PFSK-1 (cell line): ENCODE measurements around the gene TMEM97.

ENCODE experiments used
- FOXP2 ChIP-seq: optimal IDR thresholded peaks from 2 replicates; pipeline ENCODE3; 2011; ENCODE audit warnings: borderline replicate concordance, control low read depth, inconsistent platforms; ENCODE audit not compliant: insufficient read depth; ENCODE audit errors: extremely low read length, extremely low read depth
- POLR2AphosphoS5 ChIP-seq: IDR thresholded peaks from 2 replicates; pipeline ENCODE4 v1.6.1; 2012; ENCODE audit warnings: low read depth, mild to moderate bottlenecking, control low read depth, low read length, moderate library complexity
- SIN3A ChIP-seq: IDR thresholded peaks from 2 replicates; pipeline ENCODE4 v1.6.1; 2012; ENCODE audit warnings: mild to moderate bottlenecking, low read length, moderate library complexity, borderline replicate concordance; ENCODE audit not compliant: insufficient read depth
- TAF1 ChIP-seq: IDR thresholded peaks from 2 replicates; pipeline ENCODE4 v1.6.1; 2012; ENCODE audit warnings: low read length, control low read depth, borderline replicate concordance; ENCODE audit not compliant: insufficient read depth
- TF ChIP-seq, protein P1 (sequence below), 2 experiments: IDR thresholded peaks; 2 replicates each; pipeline versions ENCODE4 v1.6.1 to v1.8.0; 2011 to 2012; ENCODE audit warnings: low read depth in 2 of 2, low read length in 2 of 2, control low read depth in 1 of 2, inconsistent platforms in 1 of 2, mild to moderate bottlenecking in 1 of 2, moderate library complexity in 1 of 2; ENCODE audit not compliant: insufficient read depth in 1 of 2

DNA sequence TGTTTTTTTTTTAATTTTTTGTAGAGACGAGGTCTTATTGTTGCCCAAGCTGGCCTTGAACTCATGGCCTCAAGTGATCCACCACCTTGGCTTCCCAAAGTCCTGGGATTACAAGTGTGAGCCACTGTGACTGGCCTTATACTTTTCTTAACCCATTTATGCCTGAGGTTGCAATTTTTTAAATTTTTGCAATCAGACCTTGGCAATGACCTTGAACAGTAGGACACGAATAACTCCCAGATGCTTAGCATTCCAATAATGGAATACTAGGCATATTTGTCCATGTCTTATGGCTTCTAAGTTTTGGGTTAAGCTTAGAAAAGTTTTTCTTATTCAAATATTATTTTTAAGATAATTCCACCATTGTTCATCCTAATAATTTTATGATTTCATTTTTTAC is 28.3 kb upstream of the TMEM97 start:
- TF ChIP-seq TAF1 (no peak), POLR2AphosphoS5 (no peak), SIN3A (no peak), FOXP2 (no peak)
- TF ChIP-seq, protein P1, sequence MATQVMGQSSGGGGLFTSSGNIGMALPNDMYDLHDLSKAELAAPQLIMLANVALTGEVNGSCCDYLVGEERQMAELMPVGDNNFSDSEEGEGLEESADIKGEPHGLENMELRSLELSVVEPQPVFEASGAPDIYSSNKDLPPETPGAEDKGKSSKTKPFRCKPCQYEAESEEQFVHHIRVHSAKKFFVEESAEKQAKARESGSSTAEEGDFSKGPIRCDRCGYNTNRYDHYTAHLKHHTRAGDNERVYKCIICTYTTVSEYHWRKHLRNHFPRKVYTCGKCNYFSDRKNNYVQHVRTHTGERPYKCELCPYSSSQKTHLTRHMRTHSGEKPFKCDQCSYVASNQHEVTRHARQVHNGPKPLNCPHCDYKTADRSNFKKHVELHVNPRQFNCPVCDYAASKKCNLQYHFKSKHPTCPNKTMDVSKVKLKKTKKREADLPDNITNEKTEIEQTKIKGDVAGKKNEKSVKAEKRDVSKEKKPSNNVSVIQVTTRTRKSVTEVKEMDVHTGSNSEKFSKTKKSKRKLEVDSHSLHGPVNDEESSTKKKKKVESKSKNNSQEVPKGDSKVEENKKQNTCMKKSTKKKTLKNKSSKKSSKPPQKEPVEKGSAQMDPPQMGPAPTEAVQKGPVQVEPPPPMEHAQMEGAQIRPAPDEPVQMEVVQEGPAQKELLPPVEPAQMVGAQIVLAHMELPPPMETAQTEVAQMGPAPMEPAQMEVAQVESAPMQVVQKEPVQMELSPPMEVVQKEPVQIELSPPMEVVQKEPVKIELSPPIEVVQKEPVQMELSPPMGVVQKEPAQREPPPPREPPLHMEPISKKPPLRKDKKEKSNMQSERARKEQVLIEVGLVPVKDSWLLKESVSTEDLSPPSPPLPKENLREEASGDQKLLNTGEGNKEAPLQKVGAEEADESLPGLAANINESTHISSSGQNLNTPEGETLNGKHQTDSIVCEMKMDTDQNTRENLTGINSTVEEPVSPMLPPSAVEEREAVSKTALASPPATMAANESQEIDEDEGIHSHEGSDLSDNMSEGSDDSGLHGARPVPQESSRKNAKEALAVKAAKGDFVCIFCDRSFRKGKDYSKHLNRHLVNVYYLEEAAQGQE (IDR thresholded peaks at IDR 0.05; ENCODE audit: insufficient read depth in 1 of 2, low read depth in 2 of 2, low read length in 2 of 2) = no peak
